Choroid plexus epithelial cell (primary cell): ENCODE data around the gene ELAVL1.

ENCODE experiments used
- DNase-seq: peaks from one replicate; pipeline ENCODE4 v3.0.0-alpha.2; 2010; ENCODE audit warnings: low read depth
- H3K4me3 ChIP-seq: 2 replicates; pipeline ENCODE4 v1.5.1; 2011; ENCODE audit warnings: low read depth, mild to moderate bottlenecking, control low read depth, low read length, moderate library complexity
- CTCF ChIP-seq: conservative IDR thresholded peaks from 2 replicates; pipeline ENCODE4 v1.5.1; 2011; ENCODE audit warnings: low read depth, mild to moderate bottlenecking, control low read depth, inconsistent platforms, low read length, moderate library complexity

Gene ELAVL1

GRCh38 chr19:7940841-7941240, 64.6 kb downstream of the ELAVL1 start:
- no peak overlapping the region for H3K4me3 ChIP-seq
- DNase-seq = no peak
- no peak for TF ChIP-seq CTCF

- no peak for DNase-seq
- TF ChIP-seq CTCF = no peak
- H3K4me3 ChIP-seq = no peak overlapping the region
These were observed 70.7 kb downstream of the ELAVL1 start for GRCh38 chr19:7934766-7935165.

- DNase-seq = no peak
- no peak overlapping the region for H3K4me3 ChIP-seq
- TF ChIP-seq CTCF = no peak
These were observed 71.4 kb downstream of the ELAVL1 start for GRCh38 chr19:7933828-7934725.

- TF ChIP-seq CTCF = peak; percentile 42
- H3K4me3 ChIP-seq = no peak overlapping the region
- no peak for DNase-seq
These were observed 72.0 kb downstream of the ELAVL1 start for GRCh38 chr19:7933411-7933810.

GRCh38 chr19:7932930-7933300, 72.5 kb downstream of the ELAVL1 start:
- no peak for TF ChIP-seq CTCF
- DNase-seq = no peak
- no peak overlapping the region for H3K4me3 ChIP-seq

- no peak overlapping the region for H3K4me3 ChIP-seq
- DNase-seq = no peak
- TF ChIP-seq CTCF = no peak
These were observed 73.0 kb downstream of the ELAVL1 start for GRCh38 chr19:7932276-7932929.
